AG04450 (cell line): ENCODE results near the gene RING1. TPM values are rescaled to one million over a fixed set of nuclear protein-coding genes. Genes with fewer than 3 reads are reported as not detected.

Experiments
- CTCF ChIA-PET: fragments of 300-600, 350-600 bp; formaldehyde crosslinking; extraction: SDS; loops from one replicate; lab custom pipeline; 2022; ENCODE audit warnings: antibody characterized with exemption, inconsistent platforms; lab: Charles Lee
- POLR2A ChIA-PET: fragments of 350-600 bp; formaldehyde crosslinking; extraction: SDS; loops from one replicate; lab custom pipeline; 2021; ENCODE audit warnings: antibody characterized with exemption, inconsistent platforms; lab: Yijun Ruan, JAX
- DNase-seq: peaks from one replicate; pipeline ENCODE4 v3.0.0-alpha.2; 2011; ENCODE audit warnings: low read depth, low spot score
- H3K27ac ChIP-seq: one replicate; pipeline ENCODE4 v1.5.1; 2012; ENCODE audit warnings: low read depth, low read length, control low read depth
- H3K27me3 ChIP-seq: one replicate; pipeline ENCODE4 v1.6.0; 2012; ENCODE audit warnings: low read length; ENCODE audit not compliant: control insufficient read depth, insufficient read depth
- H3K4me3 ChIP-seq: 2 replicates; pipeline ENCODE4 v1.5.1; 2011; ENCODE audit warnings: mild to moderate bottlenecking, low read depth, low read length, control low read depth
- H3K9me3 ChIP-seq: 2 replicates; pipeline ENCODE4 v1.5.1; 2012; ENCODE audit warnings: low read length; ENCODE audit not compliant: control insufficient read depth, insufficient read depth
- polyA plus RNA-seq: library from polyadenylated mRNA; depleted of rRNA; stranded (reverse); fragments of >200 nt; gene quantifications from 2 replicates; pipeline ENCODE4 v1.2.3, GENCODE V29; 2011
- TF ChIP-seq, protein P1 (sequence below): IDR thresholded peaks from 2 replicates; pipeline ENCODE4 v1.5.1; 2011; ENCODE audit warnings: low read depth, low read length, control low read depth, inconsistent platforms

The RING1 gene
- polyA plus RNA-seq, 1 experiment = 23.8 TPM

DNA sequence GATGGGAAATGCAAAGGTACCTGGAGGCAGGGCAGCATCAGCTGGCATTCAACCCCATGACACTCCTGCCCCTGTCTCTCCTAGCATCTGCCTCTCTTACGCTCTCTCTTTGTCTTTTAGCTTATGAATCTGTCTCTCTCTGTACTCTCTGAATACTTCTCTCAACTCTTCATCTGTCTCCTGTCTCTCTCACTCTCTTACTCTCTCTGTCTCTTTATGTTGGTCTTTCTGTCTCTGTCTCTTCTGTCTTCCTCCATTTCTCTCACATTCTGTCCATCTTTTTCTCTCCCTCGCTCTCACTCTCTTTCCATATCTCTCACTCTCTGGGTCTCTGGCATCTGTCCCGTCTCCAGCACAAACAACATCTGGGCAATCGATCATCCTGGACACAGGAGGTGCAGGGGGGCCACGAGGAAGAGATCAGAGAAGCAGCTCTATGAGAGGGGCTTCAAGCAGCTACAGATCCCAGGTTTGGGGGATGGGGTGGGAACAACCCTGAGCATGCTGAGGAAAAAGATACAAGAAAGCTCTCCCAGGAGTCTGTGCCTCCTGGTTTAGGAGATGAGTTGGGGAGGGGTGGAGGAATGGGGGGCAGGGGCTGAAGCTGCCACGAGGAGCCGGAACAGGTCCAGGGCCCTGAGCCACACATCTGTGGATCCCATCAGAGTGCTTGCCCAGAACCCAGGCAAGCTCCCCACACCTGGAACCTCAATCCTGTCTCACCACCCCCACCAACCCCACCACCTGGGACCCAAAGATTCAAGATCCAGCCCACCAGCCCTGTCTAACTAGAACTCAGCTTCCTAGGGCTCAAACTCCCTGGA is 18.5 kb upstream of the RING1 start:
- Histone ChIP-seq H3K27ac (no peak overlapping the region), H3K9me3 (no peaks in the 10 kb centered on the region; the same call in 1 of the 2 replicates), H3K4me3 (no peak overlapping the region), H3K27me3 (peaks cover 46% of the 10 kb centered on the region)
- no peak for DNase-seq
- CTCF ChIA-PET = interaction anchor here (0.9 to 1.2 kb wide), 3 partner anchors 9 to 256 kb away, joined by 3 to 5 read pairs (median 4); no protein-coding TSS in a partner anchor
- POLR2A ChIA-PET = interaction anchor here (0.9 kb wide), 1 partner anchor 15 kb away, joined by 5 read pairs; the partner anchor contains the start of gene HSD17B8
- TF ChIP-seq, protein P1, sequence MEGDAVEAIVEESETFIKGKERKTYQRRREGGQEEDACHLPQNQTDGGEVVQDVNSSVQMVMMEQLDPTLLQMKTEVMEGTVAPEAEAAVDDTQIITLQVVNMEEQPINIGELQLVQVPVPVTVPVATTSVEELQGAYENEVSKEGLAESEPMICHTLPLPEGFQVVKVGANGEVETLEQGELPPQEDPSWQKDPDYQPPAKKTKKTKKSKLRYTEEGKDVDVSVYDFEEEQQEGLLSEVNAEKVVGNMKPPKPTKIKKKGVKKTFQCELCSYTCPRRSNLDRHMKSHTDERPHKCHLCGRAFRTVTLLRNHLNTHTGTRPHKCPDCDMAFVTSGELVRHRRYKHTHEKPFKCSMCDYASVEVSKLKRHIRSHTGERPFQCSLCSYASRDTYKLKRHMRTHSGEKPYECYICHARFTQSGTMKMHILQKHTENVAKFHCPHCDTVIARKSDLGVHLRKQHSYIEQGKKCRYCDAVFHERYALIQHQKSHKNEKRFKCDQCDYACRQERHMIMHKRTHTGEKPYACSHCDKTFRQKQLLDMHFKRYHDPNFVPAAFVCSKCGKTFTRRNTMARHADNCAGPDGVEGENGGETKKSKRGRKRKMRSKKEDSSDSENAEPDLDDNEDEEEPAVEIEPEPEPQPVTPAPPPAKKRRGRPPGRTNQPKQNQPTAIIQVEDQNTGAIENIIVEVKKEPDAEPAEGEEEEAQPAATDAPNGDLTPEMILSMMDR = no peak

DNA sequence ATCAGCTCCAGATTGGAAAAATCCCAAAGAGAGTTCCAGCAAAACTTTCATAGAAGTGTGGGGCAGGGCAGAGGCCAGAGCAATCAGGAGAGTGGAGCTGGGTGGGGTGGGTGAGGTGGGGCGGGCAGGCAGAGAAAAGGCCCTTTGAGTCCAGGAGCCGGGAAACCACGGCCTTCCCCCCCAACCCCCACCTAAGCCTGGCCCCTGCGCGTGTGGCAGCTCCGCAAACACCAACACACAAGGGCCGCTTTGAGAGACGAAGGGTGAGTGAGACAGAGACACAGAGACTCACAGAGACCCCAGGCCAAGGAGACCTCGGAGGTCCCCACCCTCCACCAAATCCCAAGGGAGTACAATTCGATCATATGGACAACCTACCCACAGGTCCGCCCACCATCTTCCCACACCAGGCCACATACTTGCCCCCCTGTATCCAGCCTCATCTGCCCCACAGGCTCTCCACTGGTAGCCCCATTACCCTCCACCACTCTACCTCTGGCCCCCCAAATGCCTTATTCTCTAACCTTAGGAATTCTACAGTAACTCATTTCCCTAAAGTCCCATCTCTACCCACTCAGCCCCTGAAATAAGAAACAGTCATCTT is 17.7 kb upstream of the RING1 start:
- TF ChIP-seq, protein P1 = no peak
- H3K27ac ChIP-seq = no peak overlapping the region
- H3K27me3 ChIP-seq = peaks cover 46% of the 10 kb centered on the region
- no peak overlapping the region for H3K4me3 ChIP-seq
- ChIA-PET CTCF (interaction anchor here (0.9 to 1.2 kb wide), 3 partner anchors 8 to 257 kb away, joined by 3 to 5 read pairs (median 4); no protein-coding TSS in a partner anchor), POLR2A (interaction anchor here (0.9 kb wide), 1 partner anchor 14 kb away, joined by 5 read pairs; the partner anchor contains the start of gene HSD17B8)
- no peaks in the 10 kb centered on the region; the same call in 1 of the 2 replicates for H3K9me3 ChIP-seq
- DNase-seq = no peak

DNA sequence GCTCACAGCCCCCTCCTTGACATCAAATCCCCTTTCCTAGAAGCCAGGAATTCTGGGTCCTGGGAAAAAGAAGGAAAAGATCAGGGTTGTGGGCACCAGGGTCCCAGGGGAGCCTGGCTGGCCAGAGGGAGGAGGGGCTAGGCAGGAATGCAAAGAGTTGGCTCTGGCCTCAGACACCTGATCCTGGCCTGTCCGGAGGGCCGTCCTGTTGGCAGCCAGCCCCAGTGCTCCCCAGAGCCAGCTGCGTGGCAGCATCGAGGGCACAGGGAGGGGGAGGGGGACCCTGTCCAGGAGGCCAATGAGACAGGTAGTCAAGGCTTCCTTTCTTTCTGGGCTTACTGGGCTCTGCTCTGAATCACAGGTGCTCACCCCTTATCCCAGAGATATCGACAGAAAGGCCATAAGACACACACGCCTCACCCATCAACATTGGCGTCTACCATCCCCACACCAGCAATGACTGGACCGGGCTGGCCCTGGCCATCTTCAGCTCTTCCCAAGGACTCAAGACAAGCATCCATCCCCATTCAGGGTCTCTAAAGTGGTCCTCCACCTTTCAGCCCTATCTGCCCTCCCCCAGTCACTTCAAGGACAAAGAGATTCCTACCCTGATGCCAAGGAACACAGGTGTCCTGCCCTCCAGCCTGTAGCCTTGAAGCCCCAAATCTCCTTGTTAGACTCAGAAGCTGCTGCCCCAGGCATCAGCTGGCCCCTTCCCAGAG is 16.8 kb upstream of the RING1 start:
- CTCF ChIA-PET = interaction anchor here (0.6 kb wide), 1 partner anchor 56 kb away, joined by 4 read pairs; no protein-coding TSS in a partner anchor
- TF ChIP-seq, protein P1 = no peak
- POLR2A ChIA-PET = no interaction called here
- H3K27me3 ChIP-seq = peaks cover 42% of the 10 kb centered on the region
- no peaks in the 10 kb centered on the region; the same call in 1 of the 2 replicates for H3K9me3 ChIP-seq
- no peak for DNase-seq
- no peak overlapping the region for H3K27ac ChIP-seq
- no peak overlapping the region for H3K4me3 ChIP-seq

DNA sequence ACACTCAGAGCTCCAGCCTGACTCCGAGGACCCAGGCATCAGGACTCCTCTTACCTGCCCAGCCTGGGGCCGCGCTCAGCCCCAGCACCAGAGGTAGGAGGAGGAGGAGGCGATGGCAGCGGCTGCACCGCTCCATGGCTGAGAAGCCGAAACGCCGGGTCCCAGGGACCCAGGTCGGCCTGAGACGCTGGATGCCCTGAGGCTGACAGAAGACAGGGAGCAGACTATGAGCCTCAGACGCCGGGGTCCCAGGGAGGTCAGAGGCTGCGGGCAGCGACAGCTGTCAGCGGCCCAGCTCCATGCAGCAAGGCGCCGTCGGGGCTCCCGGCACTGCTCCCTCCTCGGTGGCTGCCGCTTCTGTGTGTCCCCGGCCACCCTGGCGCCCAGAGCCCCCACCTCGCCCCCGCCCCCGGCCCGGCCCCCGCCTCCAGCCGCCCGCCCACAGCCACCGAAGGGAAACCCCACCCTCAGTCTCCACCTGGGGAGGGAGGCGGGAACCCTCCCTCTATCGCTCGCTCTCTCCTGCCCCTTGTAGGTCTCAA is 16.1 kb upstream of the RING1 start, which contains the start of gene COL11A2:
COL11A2 (minus strand) TSS at position 363 of the 542 bp plus-strand sequence; CDS start at position 136, 227 bp downstream.
- POLR2A ChIA-PET = no interaction called here
- Histone ChIP-seq H3K27me3 (peaks cover 37% of the 10 kb centered on the region), H3K27ac (no peak within 1 kb of the TSS), H3K4me3 (peak within 1 kb of the TSS; percentile 37), H3K9me3 (no peaks in the 10 kb centered on the region; the same call in 1 of the 2 replicates)
- CTCF ChIA-PET = interaction anchor here (0.6 kb wide), 1 partner anchor 56 kb away, joined by 4 read pairs; no protein-coding TSS in a partner anchor
- no peak for DNase-seq
- TF ChIP-seq, protein P1 = no peak
